ENCODE data around the gene DACT3.
"Not testable (repeated sequence)": the region's sequence is repeated elsewhere in the genome, so short reads cannot be mapped to it uniquely, and the experiment has no call there.

The DACT3 gene

DNA sequence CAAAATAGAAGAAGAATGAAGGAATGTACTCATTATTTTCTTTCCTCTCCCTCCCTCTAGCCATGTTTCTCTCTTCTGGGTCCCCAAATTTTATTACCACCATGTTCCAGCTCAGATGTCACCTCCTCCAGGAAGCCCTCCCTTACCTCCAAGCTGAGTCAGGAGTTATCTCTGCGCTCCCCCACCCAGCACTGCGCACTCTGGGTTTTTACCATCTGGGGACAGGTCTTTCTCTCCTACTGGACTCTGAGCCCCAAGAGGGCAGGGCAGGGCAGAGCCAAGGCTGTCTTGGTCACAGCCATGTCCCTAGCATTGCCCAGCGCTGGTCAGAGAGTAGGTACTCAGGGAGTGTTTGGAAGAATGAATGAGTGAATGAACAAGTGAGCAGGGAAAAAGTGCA is 27.9 kb downstream of the DACT3 start:
- no peak for DNase-seq

GRCh38 chr19:46631481-46631880 is 29.5 kb downstream of the DACT3 start:
- no peak for DNase-seq

- DNase-seq: no peak
These were observed 30.3 kb downstream of the DACT3 start for GRCh38 chr19:46630586-46631205.

DNA sequence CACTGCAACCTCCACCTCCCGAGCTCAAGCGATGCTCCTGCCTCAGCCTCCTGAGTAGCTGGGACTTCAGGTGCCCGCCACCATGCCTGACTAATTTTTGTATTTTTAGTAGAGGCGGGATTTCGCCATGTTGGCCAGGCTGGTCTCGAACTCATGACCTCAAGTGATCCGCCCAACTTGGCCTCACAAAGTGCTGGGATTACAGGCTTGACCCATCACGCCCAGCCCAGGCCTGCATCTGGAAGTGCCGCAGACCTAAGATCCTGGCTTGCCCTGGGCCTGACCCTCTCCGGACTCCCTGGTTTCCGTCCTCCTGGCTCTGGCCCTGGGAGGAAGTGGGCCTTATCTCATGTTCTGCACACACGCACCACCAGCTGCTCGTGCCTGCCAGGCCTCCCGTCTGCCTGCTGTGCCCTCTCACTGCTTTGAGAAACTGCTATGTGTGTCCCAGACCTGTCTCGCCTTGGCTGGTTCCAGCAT is 31.4 kb downstream of the DACT3 start:
- no peak for DNase-seq

- DNase-seq: not testable (repeated sequence)
These were observed 32.0 kb downstream of the DACT3 start for GRCh38 chr19:46628970-46629369.

GRCh38 chr19:46626446-46626845 is 34.5 kb downstream of the DACT3 start:
- DNase-seq: no peak

- no peak for DNase-seq
These were observed 35.3 kb downstream of the DACT3 start for GRCh38 chr19:46625731-46626130.

DNA sequence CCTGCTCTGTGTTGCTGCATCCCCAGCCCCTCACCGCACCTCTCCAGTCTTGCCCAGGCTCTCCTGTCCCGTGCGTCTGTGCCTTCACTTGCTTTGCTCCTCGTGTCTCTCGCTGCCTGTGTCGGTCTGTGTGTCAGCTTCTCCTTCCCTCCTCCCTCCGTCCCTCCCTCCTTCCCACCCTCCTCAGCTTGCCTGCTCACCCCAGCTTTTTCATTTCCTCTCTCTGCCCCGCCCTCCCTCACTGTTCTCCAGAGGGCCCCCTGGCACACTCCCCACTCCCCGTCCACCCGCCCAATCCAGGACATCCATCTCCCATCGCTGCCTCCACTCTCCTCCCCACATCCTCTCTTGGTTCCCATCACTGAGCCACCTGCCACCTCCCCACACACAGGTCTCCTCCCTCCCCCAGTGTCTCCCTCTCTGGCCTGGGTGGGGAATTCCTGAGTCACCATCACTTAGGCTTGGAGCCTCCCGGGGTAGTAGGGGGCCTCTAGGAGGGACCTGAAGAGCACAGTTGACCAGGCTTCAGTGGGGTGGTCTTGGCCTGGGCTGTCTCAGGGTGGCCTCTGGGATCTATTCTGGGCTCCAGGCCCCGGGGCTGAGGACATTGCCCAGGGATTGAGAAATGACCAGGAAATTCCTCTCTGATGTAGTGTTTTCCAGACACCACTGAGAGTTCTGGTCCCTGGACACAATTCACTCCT is 35.9 kb downstream of the DACT3 start, which contains the start of gene PTGIR:
Gene PTGIR, minus strand, starts transcription at position 132 of the 704 bp plus-strand sequence. CDS start 864 bp downstream, outside the sequence.
- no peak for DNase-seq

DNA sequence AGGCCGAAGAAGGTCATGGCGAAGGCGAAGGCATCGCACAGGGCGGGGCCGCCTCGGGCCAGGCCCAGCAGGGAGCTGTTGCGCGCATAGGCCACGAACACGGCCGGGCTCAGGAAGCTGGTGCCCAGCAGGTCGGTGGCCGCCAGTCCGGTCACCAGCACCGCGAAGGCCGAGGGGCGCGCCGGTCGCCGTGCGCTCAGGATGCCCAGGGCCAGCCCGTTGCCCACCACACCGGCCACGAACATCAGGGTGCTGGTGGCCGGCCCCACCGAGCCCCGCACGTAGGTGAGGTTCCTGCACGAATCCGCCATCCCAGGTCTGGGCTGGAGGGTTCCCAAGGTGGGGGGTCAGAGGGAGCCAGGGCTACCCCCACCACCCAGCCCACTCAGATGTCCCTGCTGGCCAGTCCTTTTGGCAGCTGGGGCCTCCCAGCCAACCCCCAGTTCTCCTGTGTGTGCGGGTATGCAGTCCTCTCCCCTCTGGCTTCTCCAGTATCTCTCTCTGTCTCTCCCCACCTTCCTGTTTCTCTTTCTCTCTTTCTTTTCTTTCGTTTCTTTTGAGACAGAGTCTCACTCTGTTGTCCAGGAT is 37.0 kb downstream of the DACT3 start:
- no peak for DNase-seq

GRCh38 chr19:46622118-46622446 is 38.9 kb downstream of the DACT3 start:
- DNase-seq: no peak

DNA sequence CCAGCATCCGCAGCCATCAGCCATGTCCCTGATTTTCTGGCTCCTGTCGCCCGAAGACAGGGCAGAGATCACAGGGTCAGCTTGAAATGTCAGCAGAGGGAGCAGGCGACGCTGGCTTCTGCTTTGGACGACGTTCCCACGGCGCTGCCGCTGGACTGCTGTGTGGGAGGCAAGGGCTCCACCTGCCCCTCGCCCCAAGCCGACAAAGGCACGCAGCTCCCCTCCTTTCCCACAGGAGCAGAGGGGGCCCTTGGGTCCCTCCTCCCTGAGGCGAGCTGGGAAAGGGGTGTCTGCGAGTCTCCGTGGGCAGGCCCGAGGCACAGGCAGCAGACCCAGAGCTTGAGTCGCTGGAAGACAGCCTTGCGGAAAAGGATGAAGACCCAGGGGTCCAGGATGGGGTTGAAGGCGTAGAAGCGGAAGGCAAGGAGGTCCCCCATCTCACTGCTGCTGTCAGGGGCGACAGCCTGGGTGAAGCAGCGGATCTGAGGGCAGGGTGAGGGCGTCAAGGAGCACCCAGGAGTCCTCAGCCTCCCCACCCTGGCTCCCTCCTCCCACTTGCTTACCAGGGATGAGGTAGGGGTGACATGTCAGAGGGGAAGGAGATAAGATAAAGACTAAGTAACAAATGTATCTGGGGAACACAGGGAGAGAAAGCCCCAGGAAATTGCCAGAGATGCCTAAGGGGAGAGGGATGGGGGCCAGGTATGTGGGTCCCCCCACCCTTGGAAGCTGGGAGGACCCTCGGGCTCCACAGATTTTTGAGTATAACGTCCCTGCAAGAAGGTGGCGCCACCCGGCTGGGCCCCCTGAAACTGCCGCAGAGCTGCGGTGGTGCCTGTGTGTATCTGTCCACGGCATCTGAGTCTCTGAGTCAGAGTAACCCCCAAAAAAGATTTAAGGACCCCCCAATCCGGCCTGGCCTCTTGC is 39.5 kb downstream of the DACT3 start:
- DNase-seq: no peak

GRCh38 chr19:46620716-46621115 is 40.3 kb downstream of the DACT3 start:
- no peak for DNase-seq

DNA sequence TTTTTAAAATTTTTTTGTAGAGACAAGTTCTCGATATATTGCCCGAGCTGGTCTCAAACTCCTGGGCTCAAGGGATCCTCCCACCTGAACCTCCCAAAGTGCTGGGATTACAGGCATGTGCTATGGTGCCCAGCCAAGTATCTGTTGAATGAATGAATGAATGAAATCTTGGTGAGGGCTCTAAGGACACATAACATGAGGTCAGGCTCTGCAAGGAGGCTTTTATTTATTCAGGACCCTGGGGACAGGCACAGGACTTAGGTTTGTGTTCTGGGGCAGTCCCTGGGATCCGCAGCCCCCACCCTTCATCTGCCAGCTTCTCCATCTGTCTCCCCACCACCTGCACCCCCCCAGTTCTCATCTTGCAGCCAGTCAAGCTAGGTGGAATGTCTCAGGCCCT is 40.7 kb downstream of the DACT3 start:
- no peak for DNase-seq

- no peak for DNase-seq
These were observed 42.2 kb downstream of the DACT3 start for GRCh38 chr19:46618670-46619231.

- no peak for DNase-seq
These were observed 43.4 kb downstream of the DACT3 start for GRCh38 chr19:46617601-46618000.

- DNase-seq: no peak
These were observed 44.2 kb downstream of the DACT3 start for GRCh38 chr19:46616631-46617322.

GRCh38 chr19:46615966-46616365 is 45.0 kb downstream of the DACT3 start:
- DNase-seq: no peak

DNA sequence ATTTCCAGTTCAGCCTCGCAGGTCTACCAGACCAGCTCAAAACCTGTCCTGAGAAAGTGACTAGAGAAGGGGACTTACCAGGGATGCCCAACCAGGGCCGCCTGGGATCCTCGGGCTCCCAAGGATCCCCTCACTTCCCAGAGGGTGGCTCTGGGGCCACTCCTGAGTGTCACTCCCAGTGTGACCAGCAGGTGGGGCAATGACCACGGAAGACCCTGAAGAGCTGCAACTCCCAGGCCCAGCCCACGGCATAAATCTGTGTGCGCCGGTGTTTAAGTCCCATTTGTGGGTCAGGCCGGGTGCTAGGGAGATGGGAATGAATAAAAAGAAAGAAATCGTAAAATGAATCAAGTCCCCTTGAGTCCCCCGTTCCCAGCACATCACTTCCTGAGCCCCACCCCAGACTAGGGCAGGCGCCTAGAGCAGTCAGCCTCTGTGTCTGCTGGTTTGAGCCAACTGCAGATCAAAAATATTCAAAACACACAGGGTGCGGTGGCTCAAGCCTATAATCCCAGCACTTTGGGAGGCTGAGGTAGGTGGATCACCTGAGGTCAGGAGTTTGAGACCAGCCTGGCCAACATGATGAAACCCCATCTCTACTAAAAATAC is 46.8 kb downstream of the DACT3 start:
- peak; percentile 81 for DNase-seq

GRCh38 chr19:46613525-46613924 is 47.5 kb downstream of the DACT3 start:
- DNase-seq: no peak

- DNase-seq: no peak
These were observed 49.2 kb downstream of the DACT3 start for GRCh38 chr19:46611776-46612175.

GRCh38 chr19:46610851-46611770 is 49.9 kb downstream of the DACT3 start:
- DNase-seq: no peak
